ENCODE measurements around the gene FSTL5.

- no peak for TF ChIP-seq EZH2 (IDR thresholded peaks at IDR 0.05; ENCODE audit: borderline replicate concordance, low read depth, low read length, severe bottlenecking)
- no peak for TF ChIP-seq POLR2A (IDR thresholded peaks at IDR 0.05; ENCODE audit: low read depth, low read length)
Measured at GRCh38 chr4:161702287-161702686, 461.5 kb downstream of the FSTL5 start.

Data from endothelial cell of umbilical vein (primary cell).